DND-41 (cell line): ENCODE measurements around the gene TNF.

Source experiments
- CTCF ChIP-seq: IDR thresholded peaks from 2 replicates; pipeline ENCODE4 v1.5.1; 2012; ENCODE audit warnings: borderline replicate concordance, low read length, moderate library complexity, mild to moderate bottlenecking; ENCODE audit not compliant: poor library complexity, severe bottlenecking; ENCODE audit errors: extremely low read depth
- EZH2 ChIP-seq: IDR thresholded peaks from 3 replicates; pipeline ENCODE4 v1.6.1; 2012; ENCODE audit warnings: borderline replicate concordance, low read depth, mild to moderate bottlenecking, moderate library complexity, low read length, inconsistent platforms; ENCODE audit not compliant: severe bottlenecking

GRCh38 chr6:31557443-31558317 lies 17.7 kb upstream of the TNF start:
- TF ChIP-seq EZH2 (no peak), CTCF (no peak)
